HG02870 (cell line): ENCODE data around the gene AGAP3.

Experiments used
- ATAC-seq: cut with Tn5 transposase; IDR thresholded peaks from one replicate; pipeline ENCODE4 v1.9.1; 2021; ENCODE audit warnings: mild to moderate bottlenecking, moderate library complexity; ENCODE audit not compliant: unreplicated experiment

The AGAP3 gene

GRCh38 chr7:151122796-151123157 is 36.5 kb downstream of the AGAP3 start:
- ATAC-seq = no peak

- ATAC-seq = no peak
These were observed 37.0 kb downstream of the AGAP3 start for GRCh38 chr7:151123158-151123821.

GRCh38 chr7:151123822-151124464 is 37.7 kb downstream of the AGAP3 start:
- ATAC-seq = peak; percentile 83

GRCh38 chr7:151124481-151124880 is 38.2 kb downstream of the AGAP3 start:
- no peak for ATAC-seq

GRCh38 chr7:151124899-151125399 is 38.7 kb downstream of the AGAP3 start:
- no peak for ATAC-seq

GRCh38 chr7:151125470-151125845 is 39.2 kb downstream of the AGAP3 start:
- ATAC-seq = no peak

GRCh38 chr7:151125846-151126481 is 39.7 kb downstream of the AGAP3 start:
- no peak for ATAC-seq

- ATAC-seq = no peak
These were observed 40.3 kb downstream of the AGAP3 start for GRCh38 chr7:151126491-151127137.

- ATAC-seq = no peak
These were observed 41.9 kb downstream of the AGAP3 start for GRCh38 chr7:151128144-151128543.

GRCh38 chr7:151128716-151129115 is 42.4 kb downstream of the AGAP3 start:
- no peak for ATAC-seq

- ATAC-seq = no peak
These were observed 43.1 kb downstream of the AGAP3 start for GRCh38 chr7:151129117-151129959.

GRCh38 chr7:151129960-151130591 is 43.8 kb downstream of the AGAP3 start:
- ATAC-seq = no peak

GRCh38 chr7:151130741-151131157 is 44.5 kb downstream of the AGAP3 start:
- ATAC-seq = no peak

- ATAC-seq = no peak
These were observed 44.9 kb downstream of the AGAP3 start for GRCh38 chr7:151131224-151131591.

GRCh38 chr7:151131592-151132293 is 45.5 kb downstream of the AGAP3 start:
- ATAC-seq = no peak

GRCh38 chr7:151132461-151133205 is 46.4 kb downstream of the AGAP3 start:
- no peak for ATAC-seq

- no peak for ATAC-seq
These were observed 47.2 kb downstream of the AGAP3 start for GRCh38 chr7:151133266-151133985.

- no peak for ATAC-seq
These were observed 47.9 kb downstream of the AGAP3 start for GRCh38 chr7:151133986-151134742.
